GM18499 (cell line): Measurements from ENCODE around the gene DGKQ.
"Not testable (repeated sequence)": the region's sequence is repeated elsewhere in the genome, so short reads cannot be mapped to it uniquely, and the experiment has no call there.

ENCODE experiments used
- ATAC-seq: cut with Tn5 transposase; IDR thresholded peaks from one replicate; pipeline ENCODE4 v1.9.1; 2021; ENCODE audit warnings: moderate number of reproducible peaks; ENCODE audit not compliant: insufficient read depth, unreplicated experiment

DGKQ gene

DNA sequence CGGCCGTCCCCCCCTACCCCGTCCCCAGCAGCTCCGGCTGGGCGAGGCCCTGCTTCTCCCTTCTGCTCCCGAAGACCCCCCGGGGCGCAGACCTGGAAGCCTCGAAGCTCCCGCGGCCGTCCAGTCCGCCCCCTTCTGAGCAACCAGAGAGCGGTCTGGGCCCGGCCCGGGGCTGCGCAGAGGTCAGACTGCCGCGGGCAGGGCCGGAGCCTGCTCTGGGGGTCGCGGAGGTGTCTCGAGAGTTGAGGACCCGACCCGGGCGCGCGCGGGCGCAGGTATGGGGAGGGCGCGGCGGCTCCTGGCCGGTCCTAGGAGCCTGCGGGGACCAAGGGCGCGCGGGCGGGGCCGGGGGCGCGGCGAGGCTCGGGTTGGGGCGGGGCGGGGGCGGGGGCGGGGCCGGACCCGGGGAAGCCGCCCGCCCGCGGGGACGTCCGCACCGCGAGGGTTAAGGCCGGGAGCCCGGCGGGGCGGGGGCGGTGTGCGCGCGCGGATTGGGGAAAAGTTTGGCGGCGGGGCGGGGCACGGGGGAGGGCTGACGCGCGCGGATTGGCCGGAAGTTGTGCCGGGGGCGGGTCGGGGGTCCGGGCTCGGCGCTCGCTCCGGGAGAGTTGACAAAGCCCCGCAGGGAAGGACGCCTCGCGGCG is 37.8 kb upstream of the DGKQ start, which contains the start of gene FGFRL1:
TSS of gene FGFRL1 (plus strand) at position 605 of the 644 bp plus-strand sequence. CDS start 860 bp downstream, outside the sequence.
- no peak for ATAC-seq

DNA sequence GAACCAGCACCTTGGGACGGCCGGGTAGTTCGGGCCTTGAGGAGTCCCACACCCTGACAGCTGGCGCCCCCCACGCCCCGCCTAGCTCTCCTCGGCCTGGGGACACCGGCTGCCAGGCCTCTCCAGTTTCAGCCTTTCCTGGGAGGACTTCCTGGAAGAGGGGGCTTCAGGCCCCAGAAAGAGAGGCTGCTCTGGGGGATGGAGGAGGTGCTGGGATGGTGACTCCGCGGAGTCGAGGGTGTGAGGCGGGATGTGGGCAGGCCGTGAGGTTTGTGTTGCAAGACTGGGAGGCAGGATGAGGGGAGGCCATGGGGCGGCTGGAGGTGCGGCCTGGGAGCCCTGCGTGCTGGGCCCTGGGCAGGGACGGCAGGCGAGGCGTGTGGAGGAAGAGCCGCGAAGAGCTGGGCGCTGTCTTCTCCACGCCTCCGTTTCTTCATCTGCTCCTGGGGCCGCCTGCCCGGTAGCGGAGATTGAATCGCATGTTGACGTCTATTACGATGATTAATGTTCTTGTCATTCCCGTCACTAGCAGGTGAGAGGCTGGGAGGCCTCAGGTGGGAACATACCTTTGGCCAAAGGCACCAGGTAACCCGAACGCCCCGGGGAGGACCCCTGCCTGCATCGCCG is 37.1 kb upstream of the DGKQ start:
- no peak for ATAC-seq

DNA sequence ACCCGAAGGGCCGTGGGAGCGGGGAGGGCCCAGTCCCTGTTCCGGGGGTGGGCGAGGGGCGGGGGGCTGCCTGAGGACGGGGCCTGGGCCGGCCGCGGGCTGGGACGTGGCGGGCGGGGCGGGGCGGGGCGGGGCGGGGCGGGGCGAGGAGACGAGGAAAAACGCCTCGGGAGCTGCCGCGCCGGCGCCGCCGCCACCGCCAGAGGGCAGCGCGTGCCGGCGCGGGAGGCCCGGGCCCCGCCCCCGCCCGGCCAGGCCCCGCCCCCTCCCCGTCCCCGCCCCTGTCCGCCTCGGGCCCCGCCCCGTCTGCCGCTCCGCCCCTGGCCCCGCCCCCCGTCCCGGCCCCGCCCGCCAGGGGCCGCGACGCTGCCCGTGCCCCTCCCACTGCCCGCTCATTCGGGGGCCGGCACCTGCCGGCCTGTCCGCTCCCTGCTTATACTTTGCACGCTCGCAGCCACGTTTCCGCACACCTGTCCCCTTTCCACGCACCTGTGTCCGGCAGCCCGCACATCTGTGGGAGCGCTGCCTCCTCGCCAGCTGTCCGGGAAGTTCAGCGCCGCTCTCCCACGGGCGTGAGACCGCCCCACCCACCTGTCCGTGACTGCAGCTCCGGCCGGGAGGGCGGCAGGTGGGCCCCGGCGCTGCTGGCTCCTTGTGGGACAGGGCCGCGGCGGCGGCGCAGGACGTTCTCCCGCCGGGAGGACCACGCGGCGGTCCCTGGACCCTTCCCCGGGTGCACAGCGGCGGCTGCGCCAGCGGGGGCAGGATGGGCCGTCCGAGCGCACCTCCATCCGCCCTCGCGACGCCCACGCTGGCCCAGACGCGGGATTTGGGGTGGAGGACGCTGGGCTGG is 36.4 kb upstream of the DGKQ start:
- ATAC-seq: no peak

DNA sequence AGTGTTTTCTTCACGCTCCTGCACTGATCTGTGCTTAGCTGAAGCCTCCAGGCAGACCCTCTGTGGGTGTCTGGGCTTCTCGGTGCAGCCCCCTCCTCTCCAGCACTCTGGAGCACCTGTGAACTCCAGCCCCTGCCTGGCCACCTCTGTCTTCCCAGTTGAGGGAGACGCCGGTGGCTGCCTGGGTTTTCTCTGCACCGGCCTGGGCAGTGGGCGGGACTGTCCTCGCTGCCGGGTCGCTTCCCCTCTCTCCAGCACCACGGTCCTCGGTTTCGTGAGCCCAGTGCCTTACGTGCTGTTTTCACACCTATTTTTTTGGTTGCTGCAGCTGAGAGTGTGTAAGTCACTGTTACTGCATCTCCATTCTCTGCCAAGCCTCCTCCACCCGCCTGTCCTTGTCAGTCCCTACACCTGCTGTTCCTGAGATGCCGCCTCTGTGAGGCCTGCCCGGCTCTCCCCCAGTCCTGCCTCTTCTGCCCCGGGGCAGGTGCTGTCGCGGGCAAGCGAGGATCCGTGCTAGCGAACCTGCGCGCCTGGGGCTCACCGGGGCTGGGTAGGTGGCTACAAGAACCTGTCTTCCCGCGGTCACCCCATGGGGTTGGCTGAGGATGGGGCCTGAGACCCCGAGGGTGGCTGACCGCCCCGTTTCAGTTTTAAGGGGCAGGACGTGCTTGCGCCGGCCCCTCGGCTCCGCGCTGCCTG is 35.6 kb upstream of the DGKQ start:
- no peak for ATAC-seq

- ATAC-seq: no peak
Measured at GRCh38 chr4:1006856-1007255, 33.5 kb upstream of the DGKQ start.

DNA sequence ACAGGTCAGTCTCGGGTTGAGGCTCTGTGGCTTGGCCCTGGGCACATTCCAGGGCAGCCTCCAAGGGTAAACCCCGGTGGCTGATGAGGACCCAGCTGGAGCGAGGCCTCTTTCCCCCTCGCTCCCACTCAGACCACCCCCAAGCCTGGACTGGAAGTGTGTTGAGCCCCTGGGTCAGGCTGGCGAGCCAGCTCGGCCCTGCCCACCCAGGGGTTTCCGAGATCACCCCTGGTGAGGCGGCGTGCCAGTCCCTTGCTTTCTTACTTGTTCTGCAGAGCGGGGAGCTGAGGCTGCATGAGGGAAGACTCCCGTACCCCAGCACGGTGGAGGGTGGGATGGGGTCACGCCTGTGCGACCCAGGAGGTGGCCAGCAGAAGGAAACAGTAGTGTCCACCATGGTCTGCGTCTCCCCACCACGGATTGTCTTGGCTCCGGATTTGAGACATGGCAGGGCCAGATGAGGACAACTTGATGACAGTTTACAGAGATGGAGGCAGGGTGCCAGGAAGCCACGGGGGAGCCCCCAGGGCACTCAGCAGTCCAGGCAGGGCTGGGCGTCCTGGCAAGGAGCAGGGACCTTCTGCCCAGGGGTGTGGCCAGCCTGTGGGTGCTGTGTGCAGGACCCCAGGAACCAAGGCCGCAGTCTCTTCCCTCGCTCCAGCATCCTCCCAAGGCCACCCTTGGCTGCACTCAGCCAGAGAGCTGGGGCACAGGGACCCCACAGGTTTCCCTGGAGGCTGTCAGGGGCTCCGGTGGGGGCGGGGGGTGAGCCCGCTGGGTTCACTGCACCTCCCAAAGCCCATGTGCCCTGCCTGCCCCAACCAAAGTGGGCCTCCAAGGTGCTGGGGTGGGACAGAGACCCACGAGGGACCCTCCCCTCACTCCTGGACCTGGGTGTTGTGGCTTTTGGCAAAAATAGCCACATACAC is 31.5 kb upstream of the DGKQ start:
- no peak for ATAC-seq

GRCh38 chr4:1004071-1004418 is 30.7 kb upstream of the DGKQ start:
- no peak for ATAC-seq

DNA sequence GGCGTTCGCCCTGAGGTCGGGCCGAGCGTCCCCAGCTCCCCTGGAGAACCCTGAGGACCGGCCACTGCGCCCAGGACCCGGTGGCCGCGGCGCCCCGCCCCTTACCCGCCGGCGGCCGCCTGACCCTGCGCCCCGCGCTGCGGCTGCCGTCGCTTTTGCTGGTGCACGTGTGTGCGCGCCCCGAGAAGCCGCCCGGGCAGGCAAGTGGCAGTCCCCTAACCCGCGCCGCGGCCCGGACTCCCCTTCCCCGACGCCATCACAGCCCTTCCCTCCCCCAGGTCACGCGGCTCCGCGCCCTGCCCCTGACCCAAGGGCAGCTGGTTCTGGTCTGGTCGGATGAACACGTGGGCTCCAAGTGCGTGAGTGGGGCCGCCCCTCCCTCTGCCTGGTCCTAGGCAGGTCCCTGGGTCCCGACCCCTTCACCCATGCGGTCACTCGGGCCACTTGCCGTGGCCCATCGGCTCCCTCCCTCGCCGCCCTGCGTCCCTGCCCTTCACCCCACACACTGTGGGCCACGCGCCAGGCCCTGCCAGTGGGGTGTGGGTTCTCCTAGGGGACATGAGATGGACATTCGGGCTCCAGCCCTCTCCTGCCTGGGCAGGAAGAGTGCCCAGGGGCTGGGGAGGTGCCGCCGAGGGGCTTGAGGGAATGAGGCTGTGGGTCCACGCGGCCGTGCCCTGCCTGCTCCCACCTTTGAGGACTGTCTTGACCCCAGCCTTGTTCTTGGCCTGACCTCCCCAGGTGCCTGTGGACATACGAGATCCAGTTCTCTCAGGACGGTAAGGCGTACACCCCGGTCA is 30.1 kb upstream of the DGKQ start:
- ATAC-seq: no peak

DNA sequence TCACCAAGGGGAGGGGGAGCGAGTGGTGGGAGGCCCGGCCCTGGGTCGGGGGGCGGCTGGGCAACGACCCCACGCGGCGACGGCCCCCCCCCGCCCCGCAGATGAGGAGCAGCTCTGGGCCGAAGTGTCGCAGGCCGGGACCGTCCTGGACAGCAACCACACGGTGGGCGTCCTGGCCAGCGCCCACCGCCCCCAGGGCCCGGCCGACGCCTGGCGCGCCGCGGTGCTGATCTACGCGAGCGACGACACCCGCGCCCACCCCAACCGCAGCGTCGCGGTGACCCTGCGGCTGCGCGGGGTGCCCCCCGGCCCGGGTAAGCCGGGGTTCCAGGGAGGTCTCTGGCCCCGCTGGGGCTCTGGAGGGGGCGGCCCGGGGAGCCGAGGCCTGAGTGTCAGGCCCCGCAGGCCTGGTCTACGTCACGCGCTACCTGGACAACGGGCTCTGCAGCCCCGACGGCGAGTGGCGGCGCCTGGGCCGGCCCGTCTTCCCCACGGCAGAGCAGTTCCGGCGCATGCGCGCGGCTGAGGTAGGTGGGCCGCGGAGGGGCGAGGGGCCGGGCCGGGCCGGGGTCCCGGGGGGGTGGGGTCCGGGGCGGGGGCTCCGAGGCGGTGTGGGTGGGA is 29.4 kb upstream of the DGKQ start:
- ATAC-seq: no peak

DNA sequence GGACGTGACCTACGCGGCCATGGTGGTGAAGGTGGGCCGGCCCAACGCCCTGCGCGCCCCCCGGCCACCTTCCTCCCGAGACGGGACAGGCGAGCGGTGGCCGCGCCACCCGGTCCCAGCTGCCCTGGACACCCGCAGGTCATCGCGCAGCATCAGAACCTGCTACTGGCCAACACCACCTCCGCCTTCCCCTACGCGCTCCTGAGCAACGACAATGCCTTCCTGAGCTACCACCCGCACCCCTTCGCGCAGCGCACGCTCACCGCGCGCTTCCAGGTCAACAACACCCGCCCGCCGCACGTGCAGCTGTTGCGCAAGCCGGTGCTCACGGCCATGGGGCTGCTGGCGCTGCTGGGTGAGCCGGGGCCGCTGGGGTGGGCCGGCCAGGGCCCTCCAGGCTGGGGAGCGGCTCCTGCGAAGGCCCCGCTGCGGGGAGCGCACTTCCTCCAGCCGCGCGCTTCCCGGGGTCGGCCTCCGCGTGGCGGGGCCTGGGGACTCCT is 28.8 kb upstream of the DGKQ start:
- no peak for ATAC-seq

DNA sequence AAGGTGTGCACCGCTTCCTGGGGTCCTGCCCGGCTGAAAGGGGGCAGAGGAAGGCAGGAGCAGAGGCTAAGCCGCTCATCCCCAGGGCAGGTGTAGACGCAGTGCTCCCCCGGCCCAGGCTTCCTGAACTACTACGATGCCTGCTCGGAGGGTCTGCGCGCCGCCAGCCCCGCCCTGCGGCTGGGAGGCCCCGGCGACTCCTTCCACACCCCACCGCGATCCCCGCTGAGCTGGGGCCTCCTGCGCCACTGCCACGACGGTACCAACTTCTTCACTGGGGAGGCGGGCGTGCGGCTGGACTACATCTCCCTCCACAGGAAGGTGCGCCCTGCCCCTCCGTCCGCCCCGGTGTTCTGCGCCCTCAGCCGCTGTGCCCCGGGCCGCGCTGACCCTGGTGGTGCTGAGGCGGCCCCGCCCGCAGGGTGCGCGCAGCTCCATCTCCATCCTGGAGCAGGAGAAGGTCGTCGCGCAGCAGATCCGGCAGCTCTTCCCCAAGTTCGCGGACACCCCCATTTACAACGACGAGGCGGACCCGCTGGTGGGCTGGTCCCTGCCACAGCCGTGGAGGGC is 28.3 kb upstream of the DGKQ start:
- no peak for ATAC-seq

DNA sequence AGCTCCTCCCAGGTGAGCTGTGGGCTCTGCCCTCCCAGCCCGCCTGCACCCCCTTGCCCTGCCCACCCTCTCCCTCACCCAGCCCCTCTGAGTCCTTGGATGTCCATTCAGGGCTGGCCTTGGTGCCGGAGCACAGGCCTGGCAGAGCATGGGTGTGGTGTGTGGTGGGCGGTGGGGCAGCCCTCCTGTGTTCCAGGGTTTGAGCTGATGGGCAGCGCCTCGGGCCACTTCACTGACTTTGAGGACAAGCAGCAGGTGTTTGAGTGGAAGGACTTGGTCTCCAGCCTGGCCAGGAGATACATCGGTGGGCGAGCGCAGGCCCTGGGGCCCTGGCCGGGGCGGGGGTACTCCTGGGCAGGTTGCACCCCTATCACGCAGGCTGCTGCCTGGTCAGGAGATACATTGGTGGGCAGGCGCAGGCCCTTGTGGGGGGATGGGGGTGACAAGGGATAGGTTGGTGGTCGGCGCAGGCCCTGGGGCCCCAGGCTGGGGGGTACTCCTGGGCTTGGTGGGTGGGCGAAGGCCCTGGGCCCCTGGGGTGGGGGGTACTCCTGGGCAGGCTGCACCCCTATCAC is 27.4 kb upstream of the DGKQ start:
- no peak for ATAC-seq

GRCh38 chr4:999882-1000425 is 26.6 kb upstream of the DGKQ start:
- no peak for ATAC-seq

DNA sequence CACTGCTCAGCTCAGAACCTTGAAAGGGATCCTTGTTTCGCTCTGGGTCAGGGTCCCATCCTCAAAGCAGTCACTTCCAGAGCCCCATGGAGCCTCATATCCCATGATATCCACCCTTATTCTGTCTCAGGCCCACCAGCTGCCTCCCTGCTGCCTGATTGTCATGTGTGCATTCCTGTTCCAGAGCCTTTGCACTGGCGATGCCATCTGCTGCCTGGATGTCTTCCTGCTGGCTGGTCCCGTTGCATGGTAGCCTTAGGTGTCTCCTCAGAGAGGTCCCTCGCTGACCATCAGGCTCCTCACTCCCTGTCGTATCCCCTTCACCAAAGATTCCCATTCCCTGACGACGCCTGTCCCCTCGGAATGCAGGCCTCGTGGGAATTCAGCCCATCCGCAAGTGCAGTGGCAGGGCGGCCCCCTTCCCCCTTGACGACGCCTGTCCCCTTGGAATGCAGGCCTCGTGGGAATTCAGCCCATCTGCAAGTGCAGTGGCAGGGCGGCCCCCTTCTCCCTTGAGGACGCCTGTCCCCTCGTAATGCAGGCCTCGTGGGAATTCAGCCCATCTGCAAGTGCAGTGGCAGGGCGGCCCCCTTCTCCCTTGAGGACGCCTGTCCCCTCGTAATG is 26.0 kb upstream of the DGKQ start:
- ATAC-seq: not testable (repeated sequence)

DNA sequence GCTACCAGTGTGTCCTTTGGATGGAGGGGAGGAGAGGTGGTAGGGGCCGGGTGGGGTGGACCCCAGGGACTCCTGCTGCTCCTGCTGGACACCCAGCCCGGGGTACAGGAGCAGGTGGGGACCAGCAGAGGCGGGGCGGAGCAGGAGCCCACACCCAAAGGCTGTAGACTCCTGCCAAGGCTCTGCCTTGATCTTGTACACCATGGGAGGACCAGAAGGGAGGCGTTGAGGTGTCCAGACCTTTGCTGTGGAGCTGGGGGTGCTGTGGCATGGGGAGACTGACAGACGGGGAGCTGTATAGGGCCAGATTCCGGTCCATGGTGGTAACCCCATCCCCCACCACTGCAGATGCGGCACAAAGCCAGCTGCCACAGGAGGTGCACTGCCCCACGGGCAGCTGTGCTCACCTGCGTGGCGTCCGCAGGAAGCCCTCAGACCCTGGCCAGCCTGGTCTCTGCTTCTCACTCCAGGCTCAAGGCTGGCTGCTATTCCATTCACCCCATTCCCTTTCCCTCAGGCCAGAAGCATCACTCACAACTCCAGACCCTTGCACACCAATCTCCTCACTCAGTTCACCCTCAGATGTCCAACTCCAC is 24.8 kb upstream of the DGKQ start:
- no peak for ATAC-seq

DNA sequence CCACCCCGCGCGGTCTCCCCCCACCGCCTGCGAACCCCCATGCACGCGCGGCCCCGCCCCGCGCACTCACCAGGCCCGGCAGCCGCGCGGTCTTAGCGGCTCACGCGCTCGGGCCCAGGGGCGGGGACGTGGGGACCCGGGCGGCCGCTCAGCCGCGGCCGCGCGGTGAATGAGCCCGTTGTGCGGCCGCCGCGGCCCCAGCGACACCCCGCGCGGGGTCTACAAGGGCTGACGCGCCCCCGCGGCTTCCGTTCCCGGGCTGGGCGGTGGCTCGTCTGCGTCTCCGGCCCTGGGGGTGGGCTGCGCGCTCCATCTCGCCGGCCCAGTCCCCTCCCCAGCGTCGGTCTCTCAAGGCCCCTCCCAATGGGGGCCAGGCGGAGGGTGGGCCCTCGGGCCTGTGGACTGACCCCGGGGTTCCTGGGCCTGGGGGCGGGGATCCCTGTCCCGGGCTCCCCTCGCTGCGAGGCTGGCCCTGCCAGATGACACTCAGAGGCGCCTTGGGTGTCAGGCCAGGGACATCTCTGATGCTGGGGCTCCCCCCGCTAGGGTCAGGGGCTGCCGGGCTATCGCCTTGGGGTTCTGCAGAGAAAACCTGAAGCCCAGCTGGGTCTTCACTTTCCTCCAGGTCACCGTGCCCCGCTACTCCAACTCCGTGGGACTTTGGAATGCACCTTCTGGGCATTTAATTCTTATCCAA is 24.2 kb upstream of the DGKQ start:
- no peak for ATAC-seq
